K562 (cell line): Measurements from ENCODE around the gene LMNA. TPM values are rescaled to one million over a fixed set of nuclear protein-coding genes. Genes with fewer than 3 reads are reported as not detected.

Source experiments
- ARID1B ChIP-seq: fragments of 450-650 bp; IDR thresholded peaks from 2 replicates; pipeline ENCODE4 v1.6.1; 2016; ENCODE audit warnings: antibody characterized with exemption, mild to moderate bottlenecking, inconsistent platforms
- CBFA2T3 ChIP-seq: fragments of 450-650 bp; IDR thresholded peaks from 2 replicates; pipeline ENCODE4 v1.6.1; 2017
- CEBPG ChIP-seq, 3 experiments: fragments of 200-800 bp in 1 of 3; sonication (Bioruptor generic) in 1 of 3; sonication (generic) in 1 of 3; formaldehyde crosslinking in 1 of 3; IDR thresholded peaks in 2 of 3; conservative IDR thresholded peaks in 1 of 3; 2 replicates each; pipeline versions ENCODE4 v1.6.1 to v1.8.0; 2016 to 2022; ENCODE audit warnings: missing compliant biosample characterization in 2 of 3, missing genetic modification characterization in 2 of 3, mild to moderate bottlenecking in 1 of 3, missing genetic modification reagents in 1 of 3
- DACH1 ChIP-seq: fragments of 450-650 bp; IDR thresholded peaks from 2 replicates; pipeline ENCODE4 v1.6.1; 2018; ENCODE audit not compliant: partially characterized antibody
- JUND ChIP-seq, 2 experiments: IDR thresholded peaks; 2 replicates in 1 of 2; 3 replicates in 1 of 2; pipeline ENCODE4 v1.6.1; 2011; ENCODE audit warnings: borderline replicate concordance in 2 of 2, low read depth in 2 of 2, low read length in 2 of 2, improper control_type of control experiment in 1 of 2, missing biosample characterization in 1 of 2, missing genetic modification characterization in 1 of 2, missing genetic modification reagents in 1 of 2
- MYNN ChIP-seq, 2 experiments: sonication (generic); formaldehyde crosslinking in 1 of 2; IDR thresholded peaks; 2 replicates each; pipeline versions ENCODE4 v1.5.0 to v1.6.1; 2016 to 2020; ENCODE audit warnings: antibody characterized with exemption in 1 of 2, missing genetic modification reagents in 1 of 2
- NFE2 ChIP-seq: IDR thresholded peaks from 2 replicates; pipeline ENCODE4 v1.6.1; 2014; ENCODE audit warnings: antibody characterized with exemption, low read depth
- PTRF ChIP-seq: fragments of 450-650 bp; IDR thresholded peaks from 2 replicates; pipeline ENCODE4 v1.6.1; 2016; ENCODE audit warnings: mild to moderate bottlenecking, missing genetic modification characterization, missing compliant biosample characterization
- RAD21 ChIP-seq, 2 experiments: fragments of 250-450 bp in 1 of 2; fragments of 450-650 bp in 1 of 2; sonication (Bioruptor Pico) in 1 of 2; formaldehyde crosslinking in 1 of 2; IDR thresholded peaks in 1 of 2; conservative IDR thresholded peaks in 1 of 2; 2 replicates each; pipeline versions ENCODE4 v1.4.0 to v1.8.0; 2020 to 2022; ENCODE audit warnings: mild to moderate bottlenecking in 2 of 2, moderate library complexity in 1 of 2
- RBFOX2 ChIP-seq: fragments of 200-400 bp; formaldehyde crosslinking; IDR thresholded peaks from 2 replicates; pipeline ENCODE4 v1.6.1; 2017; ENCODE audit warnings: low read depth, mild to moderate bottlenecking, low read length, moderate library complexity
- TAF9B ChIP-seq: fragments of 450-650 bp; IDR thresholded peaks from 2 replicates; pipeline ENCODE4 v1.6.1; 2018; ENCODE audit warnings: mild to moderate bottlenecking; ENCODE audit not compliant: partially characterized antibody
- ZNF766 ChIP-seq: fragments of 200-800 bp; sonication (Bioruptor generic); conservative IDR thresholded peaks from 2 replicates; pipeline ENCODE4 v1.6.1; 2016; ENCODE audit warnings: missing genetic modification characterization, missing compliant biosample characterization
- polyA plus RNA-seq, 8 experiments: library from polyadenylated mRNA; depleted of rRNA in 4 of 8; stranded (reverse) in 5 of 8; unstranded in 3 of 8; fragments of >200 nt; fragmentation: Nextera tagmentation in 2 of 8; fragmentation: Illumina TruSeq in 1 of 8; extraction: Ambion mirVana in 2 of 8; extraction: Trizol in 1 of 8; gene quantifications; 2 replicates each; pipeline versions ENCODE4 v1.2.1 to v1.2.3, GENCODE V29; 2011 to 2014; ENCODE audit warnings: inconsistent platforms in 1 of 8, missing spikeins in 1 of 8
- total RNA-seq, 7 experiments: library from RNA; depleted of rRNA in 6 of 7; stranded (reverse); fragments of >200 nt in 6 of 7; fragmentation: Illumina TruSeq in 2 of 7; extraction: Trizol in 2 of 7; gene quantifications; 2 replicates each; pipeline versions ENCODE4 v1.2.1 to v1.2.3, GENCODE V29; 2011 to 2021; ENCODE audit warnings: low replicate concordance in 1 of 7
- TF ChIP-seq, protein P1 (sequence below): sonication (generic); formaldehyde crosslinking; IDR thresholded peaks from 2 replicates; pipeline ENCODE4 v1.8.0; 2022; ENCODE audit warnings: mild to moderate bottlenecking, missing genetic modification reagents
- TF ChIP-seq, protein P2 (sequence below), 2 experiments: fragments of 450-650 bp in 1 of 2; sonication (generic) in 1 of 2; formaldehyde crosslinking in 1 of 2; IDR thresholded peaks in 1 of 2; conservative IDR thresholded peaks in 1 of 2; 2 replicates each; pipeline versions ENCODE4 v1.6.1 to v1.8.1; 2016 to 2023; ENCODE audit warnings: mild to moderate bottlenecking in 2 of 2, moderate library complexity in 2 of 2, inconsistent platforms in 1 of 2, missing genetic modification reagents in 1 of 2
- TF ChIP-seq, protein P3 (sequence below): fragments of 250-450 bp; sonication (Bioruptor Pico); IDR thresholded peaks from 2 replicates; pipeline ENCODE4 v1.4.0; 2020; ENCODE audit warnings: borderline replicate concordance
- TF ChIP-seq, protein P4 (sequence below): sonication (generic); formaldehyde crosslinking; IDR thresholded peaks from 2 replicates; pipeline ENCODE4 v1.8.0; 2022; ENCODE audit warnings: mild to moderate bottlenecking, missing genetic modification reagents

The LMNA gene
- total and polyA plus RNA-seq, 9 of the 15 experiments (the other 6 are each of a cell fraction or from before 2014, with no cell fraction given): 1.00 to 347 (median 88.2) TPM

DNA sequence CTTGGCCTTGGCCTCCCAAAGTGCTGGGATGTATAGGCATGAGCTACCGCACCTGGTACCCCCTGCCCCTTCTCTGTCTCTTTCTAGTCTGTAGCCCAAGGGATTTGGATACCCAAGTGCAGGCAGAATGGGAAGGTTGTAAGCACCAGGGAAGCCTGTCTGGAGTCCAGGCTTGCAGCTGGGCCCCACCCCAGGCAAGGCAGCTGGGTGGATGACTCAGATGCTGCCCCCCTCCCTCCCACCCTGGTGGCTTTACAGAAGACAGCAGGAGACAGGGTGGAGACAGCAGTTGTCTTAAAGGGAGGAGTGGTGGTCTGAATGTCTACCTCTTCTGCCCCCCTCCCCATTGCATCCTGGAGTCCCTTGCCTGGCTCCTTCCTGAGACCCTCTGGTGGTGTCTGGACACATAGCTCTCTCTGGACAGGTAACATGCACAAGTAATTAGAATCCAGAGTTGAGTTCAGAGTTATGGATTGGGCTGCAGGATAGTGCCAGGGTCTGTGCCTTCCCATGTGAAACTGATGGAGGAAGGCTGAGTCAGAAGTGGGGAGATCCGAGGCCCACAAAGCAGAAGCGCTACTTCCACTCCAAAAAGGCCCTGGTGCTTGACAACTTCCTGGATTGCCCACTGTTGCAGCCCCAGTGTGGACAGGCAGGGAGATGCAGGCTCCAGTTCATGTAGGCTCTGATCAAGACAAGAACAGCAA lies 5.1 kb downstream of the LMNA start (continued):
- TF ChIP-seq, protein P1, sequence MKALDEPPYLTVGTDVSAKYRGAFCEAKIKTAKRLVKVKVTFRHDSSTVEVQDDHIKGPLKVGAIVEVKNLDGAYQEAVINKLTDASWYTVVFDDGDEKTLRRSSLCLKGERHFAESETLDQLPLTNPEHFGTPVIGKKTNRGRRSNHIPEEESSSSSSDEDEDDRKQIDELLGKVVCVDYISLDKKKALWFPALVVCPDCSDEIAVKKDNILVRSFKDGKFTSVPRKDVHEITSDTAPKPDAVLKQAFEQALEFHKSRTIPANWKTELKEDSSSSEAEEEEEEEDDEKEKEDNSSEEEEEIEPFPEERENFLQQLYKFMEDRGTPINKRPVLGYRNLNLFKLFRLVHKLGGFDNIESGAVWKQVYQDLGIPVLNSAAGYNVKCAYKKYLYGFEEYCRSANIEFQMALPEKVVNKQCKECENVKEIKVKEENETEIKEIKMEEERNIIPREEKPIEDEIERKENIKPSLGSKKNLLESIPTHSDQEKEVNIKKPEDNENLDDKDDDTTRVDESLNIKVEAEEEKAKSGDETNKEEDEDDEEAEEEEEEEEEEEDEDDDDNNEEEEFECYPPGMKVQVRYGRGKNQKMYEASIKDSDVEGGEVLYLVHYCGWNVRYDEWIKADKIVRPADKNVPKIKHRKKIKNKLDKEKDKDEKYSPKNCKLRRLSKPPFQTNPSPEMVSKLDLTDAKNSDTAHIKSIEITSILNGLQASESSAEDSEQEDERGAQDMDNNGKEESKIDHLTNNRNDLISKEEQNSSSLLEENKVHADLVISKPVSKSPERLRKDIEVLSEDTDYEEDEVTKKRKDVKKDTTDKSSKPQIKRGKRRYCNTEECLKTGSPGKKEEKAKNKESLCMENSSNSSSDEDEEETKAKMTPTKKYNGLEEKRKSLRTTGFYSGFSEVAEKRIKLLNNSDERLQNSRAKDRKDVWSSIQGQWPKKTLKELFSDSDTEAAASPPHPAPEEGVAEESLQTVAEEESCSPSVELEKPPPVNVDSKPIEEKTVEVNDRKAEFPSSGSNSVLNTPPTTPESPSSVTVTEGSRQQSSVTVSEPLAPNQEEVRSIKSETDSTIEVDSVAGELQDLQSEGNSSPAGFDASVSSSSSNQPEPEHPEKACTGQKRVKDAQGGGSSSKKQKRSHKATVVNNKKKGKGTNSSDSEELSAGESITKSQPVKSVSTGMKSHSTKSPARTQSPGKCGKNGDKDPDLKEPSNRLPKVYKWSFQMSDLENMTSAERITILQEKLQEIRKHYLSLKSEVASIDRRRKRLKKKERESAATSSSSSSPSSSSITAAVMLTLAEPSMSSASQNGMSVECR (CRISPR knock-in tag): peak; percentile 25
- TF ChIP-seq ZNF766 (CRISPR knock-in tag): 0 out of 2 replicates have a peak, but pooled peaks have one; percentile 28
- peak; percentile 96 for TF ChIP-seq JUND (IDR thresholded peaks at IDR 0.05; ENCODE audit: borderline replicate concordance, low read depth, low read length)
- TF ChIP-seq JUND (tag; IDR thresholded peaks at IDR 0.05; ENCODE audit: borderline replicate concordance, low read depth, low read length): peak; percentile 83; the same call in 1 of the 3 replicates
- TF ChIP-seq TAF9B: peak; percentile 55
- TF ChIP-seq DACH1: peak; percentile 31
- peak; percentile 35; the same call in 1 of the 2 replicates for TF ChIP-seq NFE2
- no peak for TF ChIP-seq RAD21 (CRISPR knock-in tag; conservative IDR thresholded peaks at IDR 0.05 in 1 of 2, IDR thresholded peaks at IDR 0.05 in 1 of 2)
- TF ChIP-seq RBFOX2: 0 out of 2 replicates have a peak, but pooled peaks have one; percentile 16
- no peak for TF ChIP-seq CEBPG (CRISPR knock-in tag; IDR thresholded peaks at IDR 0.05)
- TF ChIP-seq CEBPG (tag; conservative IDR thresholded peaks at IDR 0.05 in 1 of 2, IDR thresholded peaks at IDR 0.05 in 1 of 2): no peak
- TF ChIP-seq, protein P2, sequence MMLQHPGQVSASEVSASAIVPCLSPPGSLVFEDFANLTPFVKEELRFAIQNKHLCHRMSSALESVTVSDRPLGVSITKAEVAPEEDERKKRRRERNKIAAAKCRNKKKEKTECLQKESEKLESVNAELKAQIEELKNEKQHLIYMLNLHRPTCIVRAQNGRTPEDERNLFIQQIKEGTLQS (IDR thresholded peaks at IDR 0.05): peak; percentile 79
- TF ChIP-seq, protein P2 (CRISPR knock-in tag; conservative IDR thresholded peaks at IDR 0.05): no peak
- TF ChIP-seq ARID1B: peak; percentile 26; the same call in 1 of the 2 replicates
- TF ChIP-seq, protein P3, sequence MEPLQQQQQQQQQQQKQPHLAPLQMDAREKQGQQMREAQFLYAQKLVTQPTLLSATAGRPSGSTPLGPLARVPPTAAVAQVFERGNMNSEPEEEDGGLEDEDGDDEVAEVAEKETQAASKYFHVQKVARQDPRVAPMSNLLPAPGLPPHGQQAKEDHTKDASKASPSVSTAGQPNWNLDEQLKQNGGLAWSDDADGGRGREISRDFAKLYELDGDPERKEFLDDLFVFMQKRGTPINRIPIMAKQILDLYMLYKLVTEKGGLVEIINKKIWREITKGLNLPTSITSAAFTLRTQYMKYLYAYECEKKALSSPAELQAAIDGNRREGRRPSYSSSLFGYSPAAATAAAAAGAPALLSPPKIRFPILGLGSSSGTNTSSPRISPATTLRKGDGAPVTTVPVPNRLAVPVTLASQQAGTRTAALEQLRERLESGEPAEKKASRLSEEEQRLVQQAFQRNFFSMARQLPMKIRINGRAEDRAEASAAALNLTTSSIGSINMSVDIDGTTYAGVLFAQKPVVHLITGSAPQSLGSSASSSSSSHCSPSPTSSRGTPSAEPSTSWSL: no peak
- peak; percentile 75; the same call in 1 of the 2 replicates for TF ChIP-seq MYNN (IDR thresholded peaks at IDR 0.05)
- no peak for TF ChIP-seq MYNN (CRISPR knock-in tag; IDR thresholded peaks at IDR 0.05)
- TF ChIP-seq CBFA2T3: peak; percentile 21; the same call in 1 of the 2 replicates
- TF ChIP-seq PTRF (tag): no peak
- TF ChIP-seq, protein P4, sequence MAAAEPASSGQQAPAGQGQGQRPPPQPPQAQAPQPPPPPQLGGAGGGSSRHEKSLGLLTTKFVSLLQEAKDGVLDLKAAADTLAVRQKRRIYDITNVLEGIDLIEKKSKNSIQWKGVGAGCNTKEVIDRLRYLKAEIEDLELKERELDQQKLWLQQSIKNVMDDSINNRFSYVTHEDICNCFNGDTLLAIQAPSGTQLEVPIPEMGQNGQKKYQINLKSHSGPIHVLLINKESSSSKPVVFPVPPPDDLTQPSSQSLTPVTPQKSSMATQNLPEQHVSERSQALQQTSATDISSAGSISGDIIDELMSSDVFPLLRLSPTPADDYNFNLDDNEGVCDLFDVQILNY: 0 out of 2 replicates have a peak, but pooled peaks have one; percentile 53
